Activated CD4-positive, CD25-positive, alpha-beta regulatory T cell treated with anti-CD3 and anti-CD28 coated beads, Interleukin-2, amount 50 U/mL, for 72 hours (primary cell): ENCODE data around the gene NPS.

Experiments
- DNase-seq: peaks from one replicate; pipeline ENCODE4 v3.0.0; 2021

Gene NPS

GRCh38 chr10:127563718-127564553 lies 14.8 kb downstream of the NPS start:
- DNase-seq: peak; percentile 53

DNA sequence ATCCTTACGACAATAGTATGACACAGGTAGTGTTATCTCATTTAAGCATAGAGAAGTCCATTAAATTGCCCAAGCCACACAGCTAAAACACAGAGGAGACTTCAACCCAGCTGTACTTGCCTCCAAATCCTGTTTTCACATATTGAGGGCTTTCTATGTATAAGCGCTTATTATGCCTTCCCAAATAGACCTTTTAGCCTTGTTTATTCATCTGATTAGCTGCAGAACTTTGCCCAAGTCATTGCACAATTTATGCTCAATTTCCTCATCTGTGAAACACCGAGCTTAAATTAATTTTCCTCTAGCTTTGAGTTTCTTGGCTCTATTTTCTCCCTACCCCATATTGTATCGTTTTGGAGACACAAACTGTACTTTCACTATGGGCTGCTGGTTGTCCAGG lies 15.5 kb downstream of the NPS start:
- DNase-seq: no peak

DNA sequence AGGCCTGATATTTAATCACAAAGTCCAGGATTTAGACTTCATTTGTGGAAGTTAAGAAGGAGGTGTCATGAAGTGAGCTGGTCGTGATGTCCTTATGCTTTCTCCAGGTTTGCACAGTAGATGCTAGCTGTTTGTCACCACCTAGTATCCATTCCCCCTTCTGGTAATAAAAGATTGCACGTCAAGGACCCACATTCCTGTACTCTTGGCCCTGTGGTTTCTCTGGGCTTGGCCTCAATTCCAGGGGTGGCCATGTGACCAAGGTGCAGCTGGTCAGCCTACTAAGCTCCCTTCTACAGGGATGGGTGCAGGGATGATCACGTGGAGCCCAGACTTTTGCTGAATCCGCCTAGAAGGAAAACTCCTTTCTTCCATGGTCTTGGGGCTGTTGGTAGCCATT lies 16.5 kb downstream of the NPS start:
- DNase-seq: no peak

- DNase-seq: no peak
Measured at GRCh38 chr10:127569210-127569609, 20.1 kb downstream of the NPS start.

GRCh38 chr10:127570036-127570435 lies 20.9 kb downstream of the NPS start:
- no peak for DNase-seq

DNA sequence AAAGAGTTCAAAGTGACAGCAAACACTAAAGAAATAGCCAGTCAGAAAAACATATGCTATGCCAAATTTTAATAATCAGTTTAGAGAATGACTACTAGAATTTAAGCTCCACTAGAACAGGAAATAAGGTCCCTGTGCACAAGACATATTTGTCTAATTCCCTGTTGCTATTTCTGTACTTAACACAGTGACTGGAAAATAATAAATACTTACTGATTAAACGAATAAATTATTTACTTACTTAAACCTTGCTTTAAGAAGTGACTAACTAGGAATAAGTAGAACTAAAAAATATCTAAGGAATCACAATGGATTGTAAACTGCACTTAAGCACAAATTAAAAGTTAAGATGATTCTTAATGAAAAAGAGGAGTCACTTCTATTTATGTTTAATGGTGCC lies 22.3 kb downstream of the NPS start:
- no peak for DNase-seq

- DNase-seq: no peak
Measured at GRCh38 chr10:127576051-127576450, 26.9 kb downstream of the NPS start.

DNA sequence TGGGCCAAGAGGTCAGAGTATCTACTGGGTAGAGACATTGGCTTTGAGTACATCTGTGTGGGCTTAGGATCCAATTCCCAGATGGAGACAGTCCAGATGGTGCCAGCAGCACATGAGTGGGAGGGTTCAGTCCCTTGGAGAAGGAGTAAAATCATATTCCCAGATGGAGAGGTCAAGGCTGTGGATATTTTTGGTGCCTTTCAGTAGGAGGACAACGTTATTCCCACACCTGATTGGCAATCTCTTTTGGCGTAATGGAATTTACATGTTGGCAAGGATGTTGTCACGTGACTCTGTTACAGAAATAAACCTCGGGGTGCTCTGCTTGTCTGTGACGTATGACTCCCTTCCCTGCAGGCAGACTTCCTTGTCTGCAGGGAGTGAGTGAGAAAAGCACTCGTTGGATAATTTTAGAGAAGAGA lies 27.6 kb downstream of the NPS start:
- no peak for DNase-seq

- DNase-seq: no peak
Measured at GRCh38 chr10:127577376-127578258, 28.5 kb downstream of the NPS start.

DNA sequence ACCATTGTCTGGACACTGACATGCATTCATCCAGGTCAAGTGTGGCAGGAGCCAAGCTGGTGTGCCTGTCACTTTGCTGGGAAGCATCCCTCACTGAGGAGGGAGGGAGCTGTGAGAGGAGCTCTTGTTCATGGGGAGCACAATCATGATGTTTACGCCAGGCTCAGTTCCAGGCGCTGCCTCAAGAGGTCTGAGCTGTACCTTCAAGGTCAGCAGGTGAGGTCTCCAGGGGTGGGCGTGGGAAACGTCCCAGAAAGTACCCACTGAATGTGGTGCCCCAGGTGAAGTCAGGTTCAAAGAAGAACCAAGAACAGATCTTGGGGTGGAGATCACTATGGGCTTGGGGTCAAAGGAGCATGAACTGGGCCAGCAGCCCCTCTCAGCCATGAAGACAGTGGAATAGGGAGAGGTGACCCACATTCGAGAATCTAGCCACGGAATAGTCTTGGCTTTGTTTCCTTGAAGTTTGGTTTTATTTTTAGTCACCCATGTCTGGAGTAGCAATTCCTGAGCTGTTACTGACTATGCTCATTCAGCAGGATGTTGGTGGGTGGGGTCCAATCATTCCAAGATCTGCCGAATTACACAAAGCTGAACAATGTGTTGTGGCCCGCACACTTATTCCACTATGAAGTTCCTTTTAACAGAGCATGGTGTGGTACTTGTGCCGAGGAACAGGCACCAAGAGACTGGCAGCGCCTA lies 29.3 kb downstream of the NPS start:
- DNase-seq: no peak

GRCh38 chr10:127578961-127579305 lies 29.8 kb downstream of the NPS start:
- no peak for DNase-seq

GRCh38 chr10:127579640-127580039 lies 30.5 kb downstream of the NPS start:
- DNase-seq: no peak

DNA sequence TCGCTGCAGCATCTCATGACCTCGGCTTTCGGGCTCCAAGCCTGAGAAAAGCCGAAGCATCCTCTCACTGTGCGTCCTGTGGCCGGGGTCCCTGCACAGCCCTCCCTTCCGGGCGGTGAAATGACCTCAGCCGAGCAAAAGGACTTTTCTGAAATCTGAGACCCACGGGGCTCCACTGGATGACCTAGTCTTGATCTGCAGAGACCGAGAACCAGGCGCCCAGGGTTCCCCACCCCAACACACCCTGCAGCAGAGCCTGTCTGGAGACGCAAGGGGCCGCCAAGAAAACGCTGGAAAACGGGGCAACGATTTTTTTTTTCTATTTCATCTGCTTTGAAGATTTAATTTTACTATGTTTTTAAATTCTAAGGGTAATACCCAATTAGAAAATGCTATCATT lies 31.7 kb downstream of the NPS start:
- no peak for DNase-seq

- DNase-seq: no peak
Measured at GRCh38 chr10:127585519-127586023, 36.5 kb downstream of the NPS start.

GRCh38 chr10:127587668-127588365 lies 38.7 kb downstream of the NPS start:
- no peak for DNase-seq

GRCh38 chr10:127592586-127592985 lies 43.5 kb downstream of the NPS start:
- no peak for DNase-seq

- DNase-seq: no peak
Measured at GRCh38 chr10:127600479-127600878, 51.4 kb downstream of the NPS start.
